ENCODE data around the gene MRPS18B. TPM values are rescaled to one million over a fixed set of nuclear protein-coding genes. Genes with fewer than 3 reads are reported as not detected.

MRPS18B gene
- total RNA-seq, 1 donor from 2014 or later, result 38.1 TPM

- DNase-seq (ENCODE audit: low read depth in 2 of 2), result no peak
Measured at GRCh38 chr6:30603961-30604360, 13.7 kb upstream of the MRPS18B start.

GRCh38 chr6:30610065-30610464 is 7.6 kb upstream of the MRPS18B start:
- no peak for DNase-seq (ENCODE audit: low read depth in 2 of 2)

DNA sequence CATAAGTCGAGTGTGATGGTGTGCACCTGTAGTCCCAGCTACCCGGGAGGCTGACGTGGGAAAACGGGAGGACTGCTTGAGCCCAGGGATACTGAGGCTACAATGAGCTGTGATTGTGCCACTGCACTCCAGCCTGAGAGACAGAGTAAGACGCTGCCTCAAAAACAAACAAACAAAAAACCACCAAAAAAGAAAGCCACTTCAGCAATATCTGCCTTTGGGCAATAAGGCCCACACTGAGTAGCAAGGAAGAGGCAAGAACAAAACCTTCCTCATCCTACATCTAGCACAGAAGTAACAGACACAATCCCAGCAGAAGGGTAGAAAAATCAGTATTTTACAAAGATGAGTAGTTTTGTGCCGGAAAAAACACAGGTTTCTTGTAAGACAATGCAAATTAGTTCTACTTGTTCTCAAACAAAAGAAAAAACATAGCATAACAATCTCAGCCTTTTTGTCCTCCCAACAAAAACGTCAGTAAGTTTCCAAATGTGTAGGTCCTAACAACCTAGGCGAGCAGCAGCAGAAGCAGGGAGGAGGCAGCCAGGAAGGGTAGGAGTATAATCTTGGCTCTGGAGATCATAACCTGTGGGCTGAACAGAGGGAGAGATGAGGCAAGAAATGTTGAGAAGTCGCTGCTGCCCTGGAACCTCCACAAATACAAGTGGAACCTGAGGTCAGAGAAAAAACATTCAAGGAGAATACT is 6.3 kb upstream of the MRPS18B start:
- DNase-seq (ENCODE audit: low read depth in 2 of 2), result no peak

DNA sequence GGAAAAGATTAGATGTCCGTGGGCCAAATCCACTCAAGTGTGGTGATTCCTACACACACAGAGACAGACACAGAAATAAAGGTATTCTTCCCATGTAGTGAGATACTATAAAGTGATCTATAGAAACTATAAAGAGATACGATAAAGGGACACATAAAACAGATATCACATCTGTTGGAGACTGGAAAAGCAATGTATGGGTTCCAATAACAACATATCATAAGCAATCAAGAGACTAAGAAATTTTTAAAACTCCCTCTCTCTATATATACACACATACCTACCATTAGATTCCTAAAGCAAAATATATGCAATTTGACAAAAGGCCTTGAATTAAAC is 5.8 kb upstream of the MRPS18B start:
- no peak for DNase-seq (ENCODE audit: low read depth in 2 of 2)

GRCh38 chr6:30612213-30612612 is 5.4 kb upstream of the MRPS18B start:
- DNase-seq (ENCODE audit: low read depth in 2 of 2), result peak; percentile 38 to 52

GRCh38 chr6:30612687-30613248 is 4.9 kb upstream of the MRPS18B start:
- no peak for DNase-seq (ENCODE audit: low read depth in 2 of 2)

DNA sequence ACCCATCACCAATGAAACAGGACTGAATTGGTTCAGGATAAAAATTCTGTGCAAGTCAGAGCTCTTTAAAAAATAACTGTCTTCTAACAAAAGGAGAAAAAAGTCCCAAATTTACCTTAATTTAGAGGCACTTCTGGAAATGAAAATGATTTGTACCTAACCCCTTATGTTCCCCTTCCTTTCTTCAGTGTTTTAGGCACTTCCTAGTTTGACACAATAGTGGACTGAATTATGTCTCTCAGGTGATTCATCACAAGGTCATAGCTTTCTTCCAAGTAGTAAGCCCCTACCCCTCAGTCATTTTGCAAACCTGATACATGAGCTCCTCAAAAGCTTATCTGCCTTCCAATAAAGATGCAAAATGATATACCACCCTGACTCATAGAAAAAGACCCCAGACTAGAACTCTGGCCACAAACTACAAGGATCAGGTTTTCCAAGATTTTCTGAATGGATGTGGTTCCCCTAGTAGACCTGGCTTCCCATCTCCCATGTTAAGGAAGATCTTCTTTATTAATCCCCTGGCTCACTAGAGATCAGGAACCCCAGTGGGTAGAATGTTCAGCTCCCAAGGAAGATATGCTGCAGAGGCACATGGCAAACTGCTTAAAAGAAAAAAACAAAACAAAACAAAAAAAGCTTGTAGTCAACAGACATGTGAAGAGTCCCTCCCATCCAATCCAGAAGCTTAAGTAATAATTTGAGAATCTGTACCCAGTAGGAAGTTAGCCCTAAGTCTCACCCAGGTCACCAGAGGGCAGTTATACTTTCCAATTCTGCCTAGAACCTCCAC is 4.2 kb upstream of the MRPS18B start:
- no peak for DNase-seq (ENCODE audit: low read depth in 2 of 2)

DNA sequence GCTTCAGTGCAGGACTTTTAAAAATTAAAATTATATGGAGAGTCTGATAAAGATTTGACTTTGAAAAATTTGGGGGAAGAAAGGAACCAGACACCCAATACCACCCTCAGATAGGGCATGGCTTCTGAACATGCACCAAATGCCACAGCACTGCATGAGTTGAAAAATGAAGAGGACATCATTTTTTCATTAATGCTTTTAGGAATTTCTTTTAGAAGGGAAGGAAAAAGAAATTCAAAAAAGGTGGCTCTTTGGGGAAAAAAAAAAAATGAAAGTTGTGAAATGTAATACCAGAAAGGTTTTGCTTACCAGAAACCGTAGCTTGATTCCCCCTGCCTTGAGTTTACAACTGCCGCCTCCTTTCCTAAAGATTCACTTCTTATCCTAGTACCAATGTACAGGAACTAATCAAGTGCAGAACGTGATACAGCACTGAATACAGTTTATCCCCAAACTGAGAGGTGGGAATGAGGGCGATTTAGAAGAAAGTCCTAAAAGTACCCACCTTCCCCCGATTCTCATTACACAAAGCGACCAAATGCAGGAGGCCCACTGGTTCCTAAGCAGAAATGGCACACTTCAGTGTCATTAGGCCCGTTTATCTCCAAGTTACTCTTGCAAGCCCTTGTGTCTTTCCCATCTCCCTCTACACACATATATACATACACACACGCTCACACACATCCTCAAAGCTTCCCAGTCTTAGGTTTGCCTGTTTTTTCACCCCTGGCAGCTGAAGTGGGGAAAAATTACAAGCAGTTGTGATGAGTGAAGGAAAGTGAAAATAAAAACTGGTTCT is 3.4 kb upstream of the MRPS18B start:
- DNase-seq (ENCODE audit: low read depth in 2 of 2), result no peak

- DNase-seq (ENCODE audit: low read depth in 2 of 2), result peak; percentile 92 to 98
Measured at GRCh38 chr6:30614843-30615218, 2.8 kb upstream of the MRPS18B start.

DNA sequence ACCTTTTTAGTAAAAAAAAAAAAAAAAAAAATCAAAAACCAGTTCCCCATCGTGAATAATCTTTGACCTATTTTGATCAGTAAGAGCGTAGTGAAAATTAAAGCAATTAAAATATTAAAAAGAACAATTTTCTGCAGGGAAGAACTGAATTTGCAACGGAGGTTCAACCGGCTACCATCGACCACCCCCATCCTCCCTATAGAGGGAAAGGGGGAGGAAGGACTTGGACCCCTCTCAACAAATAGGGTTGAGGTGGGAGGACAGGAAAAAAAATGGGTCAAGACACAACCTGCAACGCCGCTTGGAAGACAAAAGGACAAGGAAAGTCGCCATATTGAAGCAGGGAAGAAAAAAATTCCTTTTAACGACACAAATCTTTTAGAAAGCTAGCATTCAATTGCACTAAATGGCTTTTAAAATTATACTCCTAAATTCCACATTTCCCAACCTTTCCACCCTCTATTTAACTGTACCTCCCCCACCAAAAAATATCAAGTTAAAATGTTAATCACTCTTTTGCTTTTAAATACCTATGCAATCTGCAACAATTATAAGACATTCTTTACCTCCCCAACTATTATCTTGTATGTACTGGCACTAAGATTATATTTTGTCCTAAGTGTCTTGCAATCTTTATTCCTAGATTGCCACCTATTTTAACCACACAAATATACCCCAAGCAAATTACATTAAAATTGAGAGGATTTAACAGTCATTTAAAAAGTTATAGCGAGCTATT is 2.3 kb upstream of the MRPS18B start:
- peak; percentile 60 to 84 for DNase-seq (ENCODE audit: low read depth in 2 of 2)

DNA sequence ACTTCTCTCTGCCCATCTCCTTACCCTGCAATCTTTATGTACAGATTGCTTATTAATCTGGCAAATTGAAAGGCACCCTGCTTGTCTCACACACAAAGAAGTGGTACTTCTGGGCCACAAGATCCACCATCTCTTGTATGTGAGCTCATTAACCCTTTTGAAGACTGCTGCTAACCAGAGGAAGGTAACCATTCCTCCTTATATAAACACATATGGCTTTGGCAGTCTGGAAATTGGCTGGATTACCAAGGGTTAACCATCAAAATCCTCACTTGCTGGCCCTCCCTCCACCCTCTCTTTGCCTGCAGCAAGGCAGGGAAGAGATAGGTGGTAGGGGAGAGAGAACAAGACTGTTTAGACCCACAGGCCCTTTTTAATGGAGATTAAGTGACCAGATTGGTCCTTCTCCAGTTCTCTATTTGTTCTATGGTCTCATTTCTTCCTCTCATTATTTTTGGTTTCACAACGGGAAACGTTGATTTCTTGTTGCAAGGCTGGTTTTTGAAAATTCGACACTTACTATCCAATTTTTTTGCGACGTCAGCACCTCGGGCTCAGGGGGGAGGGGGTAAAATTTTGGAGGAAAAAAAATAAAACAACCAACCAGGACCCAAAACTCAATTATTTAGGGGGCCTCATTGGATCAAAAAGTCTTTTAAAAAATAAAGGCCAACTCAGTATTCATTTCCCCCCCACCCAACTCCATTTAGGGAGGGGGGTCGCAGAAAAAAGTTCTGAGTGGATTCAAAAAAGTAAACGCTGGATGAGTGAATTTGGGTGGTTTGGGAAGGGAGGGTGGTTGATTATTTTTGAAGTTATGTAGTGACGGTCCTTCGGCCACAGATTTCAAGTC is 1.5 kb upstream of the MRPS18B start:
- DNase-seq (ENCODE audit: low read depth in 2 of 2), result peak; percentile 21 to 26

DNA sequence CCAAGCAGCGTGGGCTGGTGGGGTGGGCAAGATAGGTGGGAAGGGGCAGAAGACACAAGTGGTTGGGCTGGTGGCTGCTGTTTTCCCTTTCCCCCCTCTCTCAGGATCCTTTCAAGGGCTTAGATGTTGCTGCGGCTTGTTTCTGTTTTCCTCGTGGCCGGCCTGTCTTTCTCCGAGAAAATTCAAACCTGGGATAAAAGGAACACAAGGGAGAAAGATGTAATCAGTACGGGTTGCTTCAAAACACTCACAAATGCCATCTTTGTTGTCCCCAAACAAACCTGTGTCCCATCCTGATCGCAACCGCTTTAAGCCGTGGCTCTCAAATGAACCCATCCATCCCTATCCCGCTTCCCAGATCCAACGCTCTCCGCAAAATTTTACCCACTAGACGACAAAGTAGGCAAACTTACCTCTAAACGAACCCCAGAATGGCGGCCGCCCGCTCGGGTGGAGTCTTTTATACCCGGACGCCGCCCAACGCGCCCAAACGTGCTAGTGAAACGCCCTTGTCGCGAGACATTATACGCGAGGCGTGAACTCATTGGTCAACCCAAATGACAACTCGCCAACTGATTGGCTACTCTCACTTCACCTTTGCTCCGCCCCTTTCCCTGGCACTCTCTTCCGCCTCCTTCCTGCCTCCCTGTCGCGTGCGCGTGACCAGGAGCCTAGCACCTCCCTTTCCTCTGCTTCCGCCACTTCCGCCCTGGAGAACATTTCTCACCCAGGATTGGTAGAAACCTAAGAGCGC is 652 bp upstream of the MRPS18B start, which contains the start of gene PPP1R10:
TSS of gene PPP1R10 (minus strand) at position 433 of the 754 bp plus-strand sequence. CDS start 7,299 bp downstream, outside the sequence.
- DNase-seq (ENCODE audit: low read depth in 2 of 2), result peak; percentile 100

- DNase-seq (ENCODE audit: low read depth in 2 of 2), result no peak
Measured at GRCh38 chr6:30618270-30618797, 694 bp downstream of the MRPS18B start.

DNA sequence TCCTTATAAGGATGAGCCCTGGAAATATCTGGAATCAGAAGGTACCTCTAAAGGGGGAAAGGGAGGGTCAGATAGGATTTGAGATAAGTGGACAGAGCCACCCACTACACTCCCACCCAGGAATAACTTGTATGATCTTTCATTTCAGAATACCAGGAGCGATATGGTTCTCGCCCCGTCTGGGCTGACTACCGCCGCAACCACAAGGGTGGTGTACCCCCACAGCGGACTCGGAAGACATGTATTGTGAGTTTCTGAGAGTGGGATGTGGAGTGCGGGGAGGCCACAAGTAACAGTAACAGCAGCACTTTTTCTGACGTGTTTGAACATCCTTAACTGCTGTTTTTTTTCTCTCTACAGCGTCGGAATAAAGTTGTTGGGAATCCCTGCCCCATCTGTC is 1.9 kb downstream of the MRPS18B start:
- DNase-seq (ENCODE audit: low read depth in 2 of 2), result no peak

- DNase-seq (ENCODE audit: low read depth in 2 of 2), result no peak
Measured at GRCh38 chr6:30625511-30625910, 7.9 kb downstream of the MRPS18B start.

- DNase-seq (ENCODE audit: low read depth in 2 of 2), result peak; percentile 84 to 90
Measured at GRCh38 chr6:30626484-30627366, 9.1 kb downstream of the MRPS18B start, which contains the start of gene ATAT1. TSS of gene ATAT1 (plus strand) at chr6:30626874.

DNA sequence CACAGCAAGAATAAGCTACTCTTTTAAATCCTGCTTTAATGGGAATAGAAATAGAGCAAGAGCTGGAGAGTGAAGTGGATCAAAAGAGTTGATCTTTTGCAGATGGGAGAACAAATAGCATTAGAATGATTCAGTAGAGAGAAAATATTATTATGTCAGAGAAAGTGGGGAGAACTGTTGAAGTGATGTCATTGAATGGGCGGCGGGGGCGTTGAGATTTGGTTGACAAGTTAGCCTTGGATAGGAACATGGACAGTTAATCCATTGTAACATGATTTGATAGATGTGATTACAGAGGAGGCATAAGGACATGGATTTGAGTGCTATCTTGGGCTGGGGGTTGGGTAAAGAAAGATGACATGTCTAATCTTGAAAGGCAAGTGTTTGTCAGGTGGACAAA is 18.2 kb downstream of the MRPS18B start:
- no peak for DNase-seq (ENCODE audit: low read depth in 2 of 2)

DNA sequence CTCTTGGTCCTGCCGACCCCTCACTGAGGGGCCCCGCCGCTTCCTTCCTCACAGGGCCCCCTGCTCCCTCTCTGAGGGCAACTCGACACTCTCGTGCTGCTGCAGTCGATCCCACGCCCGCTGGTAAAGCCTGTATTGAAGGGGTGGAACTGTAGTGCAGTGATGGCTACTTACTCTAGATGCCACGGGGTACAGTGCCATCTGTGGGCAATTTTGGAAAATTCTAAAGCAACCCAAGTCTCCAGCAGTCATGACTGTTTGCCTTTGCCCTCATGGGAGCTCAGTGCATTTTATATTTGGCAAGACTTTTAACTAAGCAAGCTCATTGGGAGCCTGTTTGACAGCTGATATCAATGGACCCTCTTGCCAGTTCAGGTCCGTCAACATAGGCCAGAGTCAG is 22.8 kb downstream of the MRPS18B start:
- no peak for DNase-seq (ENCODE audit: low read depth in 2 of 2)
